Fibroblast of gingiva (primary cell): ENCODE measurements around the gene RABAC1.

ENCODE experiments used
- DNase-seq: peaks from one replicate; pipeline ENCODE4 v3.0.0-alpha.2; 2011; ENCODE audit warnings: low read depth

The RABAC1 gene

DNA sequence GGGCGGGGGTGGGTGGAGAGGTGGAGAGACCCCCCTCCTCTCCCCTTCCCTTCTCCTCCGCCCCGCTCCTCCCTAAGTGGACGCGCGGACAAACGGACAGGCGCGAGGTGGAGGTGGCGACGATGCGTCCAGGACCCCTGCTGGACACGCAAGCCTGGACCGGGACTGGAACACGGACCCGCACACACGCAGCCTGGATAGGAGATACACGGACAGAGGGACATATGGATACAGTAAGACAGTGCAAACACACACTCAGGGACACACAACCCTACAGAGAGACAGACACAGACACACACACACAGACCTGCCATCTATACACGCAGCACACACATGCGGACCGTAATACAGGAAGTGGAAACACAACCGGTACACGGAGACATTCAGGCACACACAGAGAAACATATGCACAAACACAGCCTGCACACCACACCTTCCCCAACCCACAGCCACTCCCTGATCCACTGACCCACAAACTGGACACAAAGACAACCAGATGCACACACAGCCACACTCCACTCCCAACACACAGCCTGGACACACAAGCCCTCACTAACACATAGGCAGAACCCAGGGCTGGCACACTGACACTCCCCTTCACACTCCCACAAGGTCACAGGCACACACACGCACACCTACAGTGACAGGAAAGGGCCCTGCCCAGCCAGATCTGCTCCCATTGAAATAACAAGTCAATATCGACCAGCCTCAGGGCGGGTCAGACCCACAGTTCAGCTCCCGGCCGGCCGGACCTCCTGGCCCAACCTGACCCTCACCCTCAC, 30.2 kb downstream of the RABAC1 start:
- DNase-seq = no peak

DNA sequence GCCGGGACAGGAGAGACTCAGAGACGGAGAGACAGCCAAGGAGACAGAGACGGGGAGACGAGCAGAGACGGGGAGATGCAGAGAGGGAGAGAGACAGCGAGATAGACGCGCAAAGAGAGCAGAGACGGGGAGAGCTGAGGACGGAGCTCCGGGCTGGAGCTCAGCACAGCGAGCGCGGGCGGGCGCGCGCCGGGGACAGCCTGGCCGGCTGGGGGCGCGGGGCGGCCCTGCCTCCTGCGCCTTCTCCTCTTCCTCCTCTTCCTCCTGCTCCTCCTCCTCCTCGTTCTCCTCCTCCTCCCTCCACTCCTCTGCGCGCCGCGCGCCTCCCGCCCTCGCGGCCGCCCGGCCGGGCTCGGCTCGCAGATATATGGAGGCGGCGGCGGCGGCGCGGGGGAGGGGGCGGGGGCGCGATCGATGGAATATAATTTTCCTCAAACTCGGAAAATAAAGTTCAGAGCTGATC, 30.9 kb downstream of the RABAC1 start, which contains the start of gene ERFL:
TSS of gene ERFL (minus strand) at position 229 of the 463 bp plus-strand sequence. CDS start 15,530 bp downstream, outside the sequence.
- DNase-seq = no peak

DNA sequence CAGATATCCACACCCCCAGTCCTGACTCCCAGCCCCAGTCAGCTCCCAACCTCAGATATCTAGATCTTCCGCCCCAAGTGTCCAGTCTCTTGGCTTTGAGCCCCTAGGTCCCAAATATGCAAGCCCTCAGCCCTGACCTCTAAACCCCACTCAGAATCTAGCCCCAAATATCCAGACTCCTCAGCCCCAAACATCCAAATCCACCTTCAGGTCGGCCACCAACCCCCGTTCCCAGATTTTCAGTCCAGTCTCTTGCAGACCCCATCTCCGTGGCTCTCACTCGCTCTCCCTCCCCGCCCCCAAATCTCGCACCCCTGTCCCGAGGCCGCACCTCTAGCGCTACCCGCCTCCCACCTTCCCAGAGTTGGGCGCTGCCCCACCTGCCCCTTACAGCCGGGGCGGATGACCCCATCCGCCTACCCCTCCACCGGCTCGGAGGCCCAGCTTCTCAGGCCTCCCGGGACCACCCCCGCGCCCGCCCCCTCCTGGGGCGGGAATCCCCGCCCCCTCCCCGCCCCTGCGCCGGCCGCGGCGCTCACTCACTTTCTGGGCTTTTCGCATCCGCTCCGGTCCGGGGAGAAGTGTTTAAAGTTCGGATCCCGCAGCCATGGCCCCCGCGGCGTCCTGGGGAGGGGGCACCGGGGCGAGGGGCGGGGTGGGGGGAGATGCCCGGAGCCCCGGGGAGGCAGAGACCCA, 31.5 kb downstream of the RABAC1 start:
- DNase-seq = no peak

DNA sequence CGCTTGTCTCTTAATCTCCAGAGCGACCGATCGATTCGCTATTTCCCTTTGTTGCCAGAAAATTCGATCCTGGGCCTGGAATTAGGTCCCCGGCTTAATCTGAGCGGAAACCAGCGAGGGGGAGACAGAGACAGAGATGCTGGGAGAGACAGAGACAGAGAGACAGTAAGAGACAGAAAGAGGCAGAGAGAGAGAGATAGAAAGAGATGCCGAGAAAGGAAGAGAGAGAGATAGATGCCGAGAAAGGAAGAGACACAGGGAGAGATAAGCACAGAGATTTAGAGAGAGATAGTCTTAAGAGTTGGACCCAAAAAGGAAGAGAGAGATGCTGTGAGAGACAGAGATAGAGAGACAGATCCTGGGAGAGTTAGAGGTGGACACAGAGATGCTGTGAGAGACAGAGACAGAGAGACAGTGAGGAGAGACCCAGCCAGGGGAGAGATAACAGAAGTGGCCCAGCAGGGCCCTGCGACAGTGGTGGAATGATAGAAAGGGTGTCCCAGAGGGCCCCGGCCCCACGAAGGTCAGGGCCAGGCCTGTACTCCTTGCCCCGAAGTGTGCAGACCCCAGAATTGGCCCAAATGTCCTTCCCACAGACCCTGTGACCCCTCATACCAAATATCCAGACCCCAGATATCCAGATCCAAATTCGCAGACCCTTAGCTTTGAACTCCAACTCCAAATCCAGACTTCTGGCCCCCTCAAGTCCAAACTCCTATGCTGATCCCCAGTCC, 32.2 kb downstream of the RABAC1 start:
- no peak for DNase-seq

DNA sequence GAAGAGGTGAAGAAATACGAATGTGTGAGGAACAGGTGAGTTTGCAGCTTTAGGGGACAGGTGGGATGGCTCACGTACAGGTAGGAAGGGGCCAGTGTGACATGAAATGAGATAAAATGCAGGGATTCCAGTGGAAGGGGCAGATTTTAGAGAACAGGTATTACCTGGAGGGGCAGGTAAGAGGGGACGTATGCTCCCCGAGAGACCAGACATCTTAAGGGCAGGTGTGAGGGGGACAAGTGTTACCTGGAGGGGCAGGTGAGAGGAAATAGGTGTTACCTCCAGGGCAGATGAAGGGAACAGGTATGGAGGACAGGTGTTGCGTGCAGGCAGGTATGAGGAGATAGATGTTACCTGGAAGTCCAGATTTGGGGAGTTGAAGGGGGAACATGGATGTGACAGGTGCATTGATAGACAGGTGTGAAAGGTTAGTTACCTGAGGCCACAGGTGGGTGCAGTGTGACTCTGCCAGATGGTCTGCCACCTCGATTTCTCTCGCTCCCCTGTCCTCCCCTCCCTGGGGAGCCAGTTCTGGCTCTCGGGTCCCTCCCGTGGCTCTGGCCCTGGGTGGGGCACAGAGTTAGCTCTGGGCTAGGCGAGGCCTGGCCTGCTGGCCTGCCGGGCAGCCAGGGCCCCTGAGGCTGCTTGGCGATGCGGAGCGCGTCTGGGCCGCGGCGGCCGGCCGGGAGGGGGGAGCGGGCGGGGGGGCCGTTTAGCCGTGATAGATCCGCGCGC, 32.9 kb downstream of the RABAC1 start:
- no peak for DNase-seq

DNA sequence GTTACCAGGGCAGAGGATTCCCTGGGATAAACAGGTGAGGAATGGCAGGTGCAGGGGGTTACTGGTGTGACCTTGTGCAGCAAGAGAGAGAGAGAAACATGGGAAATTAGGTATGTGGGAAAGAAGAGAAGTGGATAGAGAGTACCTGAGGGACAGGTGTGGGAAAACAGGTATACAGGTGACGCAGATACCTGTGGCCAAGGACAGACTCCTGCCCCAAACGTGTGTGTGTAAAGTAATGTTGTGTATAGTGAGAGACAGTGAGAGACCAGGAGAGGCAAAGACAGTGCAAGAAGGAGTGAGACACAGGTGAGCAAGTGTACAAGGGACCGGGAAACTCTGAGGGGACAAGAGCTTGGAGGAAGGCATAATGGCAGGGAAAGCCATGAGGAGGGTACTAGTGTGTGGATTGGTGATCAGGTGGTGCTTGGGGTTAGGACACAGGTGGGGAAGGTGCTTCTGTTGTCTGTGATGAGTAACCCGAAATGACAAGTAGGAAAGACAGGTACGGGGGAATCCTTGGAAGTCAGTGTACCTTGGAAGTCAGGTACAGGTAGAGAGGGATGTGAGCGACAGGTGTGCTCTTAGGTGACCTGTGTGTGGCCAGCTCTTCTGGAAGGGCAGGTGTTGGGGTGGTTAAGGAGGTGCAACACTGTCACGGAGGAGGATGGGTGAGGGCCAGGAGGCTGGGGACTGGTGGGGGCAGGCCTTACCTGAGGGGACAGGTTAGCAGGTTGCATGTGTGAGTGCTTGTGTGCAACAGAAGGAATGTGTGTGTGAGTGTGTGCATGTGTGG, 33.7 kb downstream of the RABAC1 start:
- DNase-seq = no peak

GRCh38 chr19:41924151-41925145, 34.7 kb downstream of the RABAC1 start:
- DNase-seq = no peak

DNA sequence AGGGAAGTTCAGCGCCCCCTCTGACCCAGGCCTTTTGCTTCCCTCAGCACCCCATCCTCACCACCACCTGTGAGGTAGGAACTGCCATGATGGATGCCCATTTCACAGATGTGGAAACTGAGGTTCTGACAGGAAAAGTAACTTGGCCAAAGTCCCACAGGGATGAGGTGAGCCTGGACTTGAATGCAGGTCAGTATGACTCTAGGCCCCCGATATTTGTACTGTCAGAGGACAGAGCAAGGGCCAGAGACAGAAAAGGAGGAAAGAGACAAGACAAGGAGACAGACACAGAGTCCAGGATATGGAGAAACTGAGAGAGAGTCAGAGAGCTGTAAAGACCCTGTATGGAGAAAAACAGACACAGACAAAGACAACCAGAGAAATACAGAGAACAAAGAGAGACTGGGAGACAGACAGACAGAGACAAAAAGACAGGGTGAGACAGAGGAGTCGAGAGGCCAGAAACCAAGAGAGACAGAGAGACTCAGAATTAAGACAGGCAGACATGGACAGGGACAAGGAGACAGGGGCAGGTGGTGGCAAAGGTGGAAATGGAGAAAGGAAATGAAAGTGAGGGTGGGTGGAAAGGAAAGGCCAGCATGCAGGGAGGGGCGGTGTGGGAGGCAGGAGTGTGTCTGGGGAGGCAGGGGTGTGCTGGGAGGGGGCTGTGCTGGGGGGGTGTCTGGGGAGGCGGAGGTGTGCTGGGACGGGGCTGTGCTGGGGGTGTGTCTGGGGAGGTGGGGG, 35.9 kb downstream of the RABAC1 start:
- DNase-seq = no peak

DNA sequence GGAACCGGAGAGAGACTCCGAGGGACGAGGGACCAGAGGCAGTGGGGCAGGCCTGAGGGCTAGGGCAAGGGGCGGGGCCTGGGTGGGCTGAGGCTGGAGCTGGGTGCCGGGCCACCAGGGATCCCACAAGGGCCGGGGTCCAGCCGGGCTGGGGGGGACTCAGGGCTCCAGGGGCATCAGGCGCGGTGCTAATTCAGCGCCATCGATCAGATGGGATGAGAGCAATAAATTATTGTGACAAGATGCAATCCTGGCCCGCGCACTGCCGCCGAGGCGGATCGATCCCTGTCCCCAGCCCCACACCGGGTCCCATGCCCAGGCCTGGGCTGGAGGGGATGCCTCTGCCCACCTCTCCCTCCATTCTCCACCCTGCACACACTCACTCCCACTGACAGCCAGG, 36.5 kb downstream of the RABAC1 start:
- DNase-seq = no peak

DNA sequence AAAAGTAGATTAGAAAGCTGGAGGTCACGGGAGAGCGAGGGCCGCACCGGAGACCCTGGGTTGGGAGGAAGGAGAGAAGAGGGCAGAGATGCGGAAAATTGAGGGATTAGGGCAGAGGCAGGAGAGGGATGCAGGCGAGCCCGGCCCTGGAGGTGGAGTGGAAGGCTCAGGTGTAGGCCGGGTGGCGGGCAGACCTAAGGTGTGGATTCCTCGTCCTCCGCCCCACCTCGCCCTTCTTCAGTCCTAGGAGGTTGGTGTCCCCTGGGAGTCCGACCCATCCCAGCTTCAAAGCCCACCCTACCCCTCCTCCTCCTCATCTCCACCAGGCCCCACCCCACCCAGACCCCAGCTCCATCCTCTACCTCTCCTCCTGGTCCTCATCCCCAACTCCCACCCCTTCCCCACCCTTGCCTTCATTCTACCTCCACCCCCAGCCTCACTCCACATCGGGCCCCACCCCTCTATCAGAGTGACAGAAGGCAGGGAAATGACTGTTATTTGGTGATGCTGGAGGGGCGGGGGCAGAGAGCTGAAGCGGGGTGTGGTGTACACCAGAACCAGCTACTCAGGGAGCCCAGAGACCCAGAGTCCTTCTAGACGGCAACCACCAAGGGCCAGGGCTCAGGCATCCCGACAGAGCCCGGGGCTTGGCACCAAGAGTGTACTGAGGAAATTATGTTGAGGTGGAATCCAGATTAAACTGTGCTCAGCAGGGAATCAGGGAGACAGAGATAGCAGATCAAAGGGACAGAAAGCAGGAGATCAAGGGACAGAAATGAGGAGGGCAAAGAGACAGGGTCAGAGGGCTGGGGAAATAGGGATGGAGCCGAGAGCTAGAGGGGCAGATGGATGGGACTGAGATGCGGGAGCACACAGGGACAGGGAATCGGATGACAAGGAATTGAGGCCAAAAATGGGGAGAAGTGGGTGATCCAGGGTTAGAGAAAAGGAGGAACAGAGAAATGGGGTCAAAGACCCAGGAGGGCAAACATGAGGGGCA, 37.2 kb downstream of the RABAC1 start:
- DNase-seq = no peak

- no peak for DNase-seq
Measured at GRCh38 chr19:41920882-41921576, 38.1 kb downstream of the RABAC1 start.

GRCh38 chr19:41919948-41920712, 39.0 kb downstream of the RABAC1 start:
- no peak for DNase-seq

GRCh38 chr19:41918653-41919244, 40.4 kb downstream of the RABAC1 start:
- no peak for DNase-seq

GRCh38 chr19:41918095-41918494, 41.0 kb downstream of the RABAC1 start:
- DNase-seq = no peak

GRCh38 chr19:41917676-41918075, 41.4 kb downstream of the RABAC1 start:
- no peak for DNase-seq

- DNase-seq = no peak
Measured at GRCh38 chr19:41915776-41916414, 43.2 kb downstream of the RABAC1 start.
